ENCODE results near the gene EDDM13. TPM values are rescaled to one million over a fixed set of nuclear protein-coding genes. Genes with fewer than 3 reads are reported as not detected.

EDDM13 gene
- total and polyA plus RNA-seq, 2 of the 13 experiments (the other 11 are each of a cell fraction or from before 2014, with no cell fraction given) = not detected

DNA sequence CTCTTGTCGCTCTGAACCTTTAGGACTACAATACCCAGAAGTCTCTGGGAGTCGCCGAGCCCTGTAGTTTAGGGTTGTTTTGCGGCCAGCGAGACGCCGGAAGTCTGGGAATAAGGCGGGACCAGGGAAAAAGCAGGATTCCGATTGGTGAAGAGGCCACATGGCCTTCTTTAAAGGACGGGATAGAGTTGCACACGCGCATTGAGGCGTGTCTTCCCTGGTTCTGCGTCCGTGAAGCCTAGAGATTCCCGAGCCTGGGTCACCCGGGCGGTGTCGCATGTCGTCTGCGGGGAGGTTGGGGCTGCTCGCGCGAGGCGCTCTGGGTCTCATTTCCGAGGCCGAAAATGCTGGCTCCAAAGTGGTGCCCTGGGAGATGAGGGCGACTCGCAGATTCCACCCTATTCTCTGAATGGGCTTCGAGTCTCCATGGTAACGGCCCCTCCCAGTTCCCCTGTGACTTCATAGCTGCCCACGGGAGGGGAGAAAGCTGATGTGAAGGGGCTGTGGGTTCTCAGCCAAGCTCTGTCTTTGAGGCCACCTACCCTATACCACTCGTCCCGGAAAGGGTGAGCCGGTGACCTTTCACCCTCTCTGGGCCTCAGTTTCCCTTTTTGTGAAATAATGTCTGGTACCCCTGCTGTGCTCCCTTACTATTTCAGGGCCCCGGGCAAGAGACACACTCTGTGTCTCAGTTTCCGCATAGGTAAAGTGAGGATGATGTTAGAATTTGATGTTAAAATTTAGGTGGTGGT, 42.7 kb downstream of the EDDM13 start (continued):
- TF ChIP-seq NFIC (IDR thresholded peaks at IDR 0.05; ENCODE audit: low read length) (no peak), CHD4 (IDR thresholded peaks at IDR 0.05; ENCODE audit: borderline replicate concordance, low read length) (no peak), SIN3A (IDR thresholded peaks at IDR 0.05; ENCODE audit: borderline replicate concordance, low read depth, low read length) (peak; percentile 73; the same call in 1 of the 2 replicates), MXD4 (CRISPR knock-in tag; IDR thresholded peaks at IDR 0.05) (0 out of 2 replicates have a peak, but pooled peaks have one; percentile 10), PHF20 (CRISPR knock-in tag; IDR thresholded peaks at IDR 0.05) (no peak), NFYB (CRISPR knock-in tag; IDR thresholded peaks at IDR 0.05) (peak; percentile 79), ZNF564 (CRISPR knock-in tag; IDR thresholded peaks at IDR 0.05) (peak; percentile 94; the same call in 1 of the 2 replicates), KDM5A (IDR thresholded peaks at IDR 0.05; ENCODE audit: borderline replicate concordance, low read length) (peak; percentile 12; the same call in 1 of the 2 replicates), ZBTB8A (CRISPR knock-in tag; IDR thresholded peaks at IDR 0.05; ENCODE audit: borderline replicate concordance, low read depth) (no peak), THAP11 (CRISPR knock-in tag; IDR thresholded peaks at IDR 0.05) (peak; percentile 88; the same call in 1 of the 2 replicates), SYNCRIP (IDR thresholded peaks at IDR 0.05; ENCODE audit: insufficient read depth, low read depth, low read length) (no peak), ZNF354B (CRISPR knock-in tag; IDR thresholded peaks at IDR 0.05) (no peak), NFIB (CRISPR knock-in tag; IDR thresholded peaks at IDR 0.05; ENCODE audit: borderline replicate concordance) (no peak), ZNF367 (CRISPR knock-in tag; IDR thresholded peaks at IDR 0.05; ENCODE audit: borderline replicate concordance) (0 out of 2 replicates have a peak, but pooled peaks have one; percentile 48), FOXC1 (CRISPR knock-in tag; IDR thresholded peaks at IDR 0.05; ENCODE audit: borderline replicate concordance) (peak; percentile 72), POLR2G (IDR thresholded peaks at IDR 0.05; ENCODE audit: low read depth, low read length) (peak; percentile 64), SAP130 (CRISPR knock-in tag; IDR thresholded peaks at IDR 0.05; ENCODE audit: low read depth) (peak; percentile 39; the same call in 1 of the 2 replicates), PAWR (CRISPR knock-in tag; IDR thresholded peaks at IDR 0.05; ENCODE audit: borderline replicate concordance) (no peak)
- TF ChIP-seq, protein P1, sequence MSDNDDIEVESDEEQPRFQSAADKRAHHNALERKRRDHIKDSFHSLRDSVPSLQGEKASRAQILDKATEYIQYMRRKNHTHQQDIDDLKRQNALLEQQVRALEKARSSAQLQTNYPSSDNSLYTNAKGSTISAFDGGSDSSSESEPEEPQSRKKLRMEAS (IDR thresholded peaks at IDR 0.05) = peak; percentile 57
- TF ChIP-seq, protein P2, sequence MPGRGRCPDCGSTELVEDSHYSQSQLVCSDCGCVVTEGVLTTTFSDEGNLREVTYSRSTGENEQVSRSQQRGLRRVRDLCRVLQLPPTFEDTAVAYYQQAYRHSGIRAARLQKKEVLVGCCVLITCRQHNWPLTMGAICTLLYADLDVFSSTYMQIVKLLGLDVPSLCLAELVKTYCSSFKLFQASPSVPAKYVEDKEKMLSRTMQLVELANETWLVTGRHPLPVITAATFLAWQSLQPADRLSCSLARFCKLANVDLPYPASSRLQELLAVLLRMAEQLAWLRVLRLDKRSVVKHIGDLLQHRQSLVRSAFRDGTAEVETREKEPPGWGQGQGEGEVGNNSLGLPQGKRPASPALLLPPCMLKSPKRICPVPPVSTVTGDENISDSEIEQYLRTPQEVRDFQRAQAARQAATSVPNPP (CRISPR knock-in tag; IDR thresholded peaks at IDR 0.05) = no peak
- TF ChIP-seq, protein P3, sequence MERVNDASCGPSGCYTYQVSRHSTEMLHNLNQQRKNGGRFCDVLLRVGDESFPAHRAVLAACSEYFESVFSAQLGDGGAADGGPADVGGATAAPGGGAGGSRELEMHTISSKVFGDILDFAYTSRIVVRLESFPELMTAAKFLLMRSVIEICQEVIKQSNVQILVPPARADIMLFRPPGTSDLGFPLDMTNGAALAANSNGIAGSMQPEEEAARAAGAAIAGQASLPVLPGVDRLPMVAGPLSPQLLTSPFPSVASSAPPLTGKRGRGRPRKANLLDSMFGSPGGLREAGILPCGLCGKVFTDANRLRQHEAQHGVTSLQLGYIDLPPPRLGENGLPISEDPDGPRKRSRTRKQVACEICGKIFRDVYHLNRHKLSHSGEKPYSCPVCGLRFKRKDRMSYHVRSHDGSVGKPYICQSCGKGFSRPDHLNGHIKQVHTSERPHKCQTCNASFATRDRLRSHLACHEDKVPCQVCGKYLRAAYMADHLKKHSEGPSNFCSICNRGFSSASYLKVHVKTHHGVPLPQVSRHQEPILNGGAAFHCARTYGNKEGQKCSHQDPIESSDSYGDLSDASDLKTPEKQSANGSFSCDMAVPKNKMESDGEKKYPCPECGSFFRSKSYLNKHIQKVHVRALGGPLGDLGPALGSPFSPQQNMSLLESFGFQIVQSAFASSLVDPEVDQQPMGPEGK (CRISPR knock-in tag; IDR thresholded peaks at IDR 0.05) = peak; percentile 15; the same call in 1 of the 2 replicates
- TF ChIP-seq, protein P4, sequence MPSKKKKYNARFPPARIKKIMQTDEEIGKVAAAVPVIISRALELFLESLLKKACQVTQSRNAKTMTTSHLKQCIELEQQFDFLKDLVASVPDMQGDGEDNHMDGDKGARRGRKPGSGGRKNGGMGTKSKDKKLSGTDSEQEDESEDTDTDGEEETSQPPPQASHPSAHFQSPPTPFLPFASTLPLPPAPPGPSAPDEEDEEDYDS (CRISPR knock-in tag; IDR thresholded peaks at IDR 0.05) = peak; percentile 81
- TF ChIP-seq, protein P5, sequence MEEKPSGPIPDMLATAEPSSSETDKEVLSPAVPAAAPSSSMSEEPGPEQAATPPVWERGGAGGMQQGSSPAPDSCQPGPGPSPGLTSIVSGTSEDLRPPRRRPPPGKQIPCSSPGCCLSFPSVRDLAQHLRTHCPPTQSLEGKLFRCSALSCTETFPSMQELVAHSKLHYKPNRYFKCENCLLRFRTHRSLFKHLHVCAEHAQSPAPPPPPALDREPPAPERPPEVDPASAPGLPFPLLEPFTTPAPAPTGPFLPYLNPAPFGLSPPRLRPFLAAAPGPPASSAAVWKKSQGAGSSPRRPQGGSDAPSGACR (CRISPR knock-in tag; IDR thresholded peaks at IDR 0.05) = peak; percentile 62; the same call in 1 of the 2 replicates
